ENCODE data around the gene SOX18. TPM values are rescaled to one million over a fixed set of nuclear protein-coding genes. Genes with fewer than 3 reads are reported as not detected.

Gene SOX18
- total and polyA plus RNA-seq, 2 of the 13 experiments (the other 11 are each of a cell fraction or from before 2014, with no cell fraction given), result 1.6 to 1.9 TPM

DNA sequence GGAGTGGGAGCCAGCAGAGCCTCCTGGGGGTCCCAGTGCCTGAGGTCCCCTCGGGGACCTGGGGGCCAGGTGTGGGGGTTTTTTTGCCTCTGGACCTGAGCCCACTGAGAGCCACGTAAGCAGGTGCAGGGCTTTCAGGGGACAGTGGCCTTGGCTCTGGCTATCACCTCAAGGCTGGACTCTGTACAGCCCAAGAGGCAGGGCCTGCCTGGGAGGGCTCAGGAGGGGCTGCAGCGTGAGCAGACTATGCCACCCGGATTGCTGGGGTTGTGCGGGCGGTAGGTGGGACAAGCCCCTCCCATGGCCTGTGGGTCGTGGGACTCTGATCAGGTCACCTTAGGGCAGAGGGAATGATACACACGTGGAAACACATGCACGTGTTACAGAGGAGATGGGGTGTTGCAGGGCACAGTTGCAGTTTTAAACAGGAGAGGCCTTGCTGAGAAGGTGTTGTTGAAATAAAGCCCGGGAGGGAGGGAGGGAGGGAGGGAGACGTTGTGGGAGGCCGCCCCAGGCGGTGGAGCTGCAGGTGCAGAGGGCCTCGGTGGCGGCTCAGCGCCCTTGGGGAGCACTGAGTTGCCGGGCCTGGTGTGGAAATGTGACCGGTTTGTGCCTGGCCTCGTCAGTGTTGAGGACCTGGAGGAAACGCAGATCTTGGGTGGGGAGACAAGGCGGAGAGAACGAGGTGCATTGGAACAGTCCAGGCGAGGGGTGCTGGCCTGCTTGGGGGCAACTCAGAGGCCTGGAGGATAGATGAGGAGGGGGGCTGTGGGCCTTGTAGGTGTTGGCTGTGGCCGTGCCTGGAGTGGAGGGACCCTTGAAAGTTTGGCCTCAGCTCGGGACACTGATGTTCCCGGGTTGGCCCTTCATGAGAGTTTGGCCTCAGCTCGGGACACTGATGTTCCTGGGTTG, 15.9 kb upstream of the SOX18 start:
- no peak overlapping the region for H2AFZ ChIP-seq (ENCODE audit: low read length)
- peaks cover 3 to 11% of the 10 kb centered on the region in 2 experiments; a peak in 2 of 5 replicates for H3K27me3 ChIP-seq (ENCODE audit: control insufficient read depth in 1 of 2, insufficient read depth in 2 of 2, low read length in 2 of 2)
- H3K79me2 ChIP-seq (ENCODE audit: insufficient read depth, low read length), result no peaks in the 10 kb centered on the region
- H3K36me3 ChIP-seq (replicated peaks in 1 of 2; ENCODE audit: control insufficient read depth in 1 of 2, insufficient read depth in 2 of 2, low read length in 2 of 2), result no peaks in the 10 kb centered on the region
- H3K9me3 ChIP-seq (ENCODE audit: low read length), result no peaks in the 10 kb centered on the region
- peaks cover 56% of the 10 kb centered on the region for H3K4me1 ChIP-seq (ENCODE audit: insufficient read depth, low read length)
- peak overlapping the region; percentile 8 to 98 (median 82); a peak in 5 of 6 replicates for H3K4me3 ChIP-seq (replicated peaks in 1 of 3; ENCODE audit: insufficient read depth in 1 of 3, low read depth in 2 of 3, low read length in 3 of 3)
- H3K27ac ChIP-seq (ENCODE audit: extremely low read length, insufficient read depth, low read length), result peak overlapping the region; percentile 78
- BruUV-seq (replicated peaks), result no TSS peak
- 5% methylated on average over 25 of the region's 27 CpGs for WGBS (ENCODE audit: low lambda C conversion rate)
- H3K9ac ChIP-seq (ENCODE audit: insufficient read depth, low read depth, low read length), result peak overlapping the region; percentile 45
- ChIA-PET CTCF (ENCODE audit: low intra/inter-chr PET ratio, low total read pairs) (no interaction called here), POLR2A (interaction anchor here (1.2 to 3.7 kb wide), 11 partner anchors 10 to 407 kb away, joined by 4 to 34 read pairs (median 5); partner anchors contain the start of genes C20orf204, OPRL1, PRPF6 and RGS19)
- intact Hi-C loops (cut with micrococcal nuclease; ENCODE audit: unreplicated experiment), result loop anchor here (2.0 kb wide), 1 partner anchor 15 kb away; the partner anchor contains the start of gene OPRL1
- H4K20me1 ChIP-seq (ENCODE audit: insufficient read depth, low read length), result peaks cover 4% of the 10 kb centered on the region; the same call in 1 of the 2 replicates
- DNase-seq (ENCODE audit: low spot score) (no peak), FAIRE-seq (peak; percentile 73), ATAC-seq (peak; percentile 20)
- in situ Hi-C loops (cut with HindIII; ENCODE audit: extremely low pct_ligation_motif_present, low pct_unique_long_range_greater_than_20kb), result no loop called here
- H3K4me2 ChIP-seq (ENCODE audit: low read depth, low read length), result peak overlapping the region; percentile 95
- no peak for TF ChIP-seq ISL2 (CRISPR knock-in tag; IDR thresholded peaks at IDR 0.05)
- 0 out of 2 replicates have a peak, but pooled peaks have one; percentile 63 for TF ChIP-seq NFKB2 (CRISPR knock-in tag; IDR thresholded peaks at IDR 0.05; ENCODE audit: borderline replicate concordance)
- TF ChIP-seq, protein P1, sequence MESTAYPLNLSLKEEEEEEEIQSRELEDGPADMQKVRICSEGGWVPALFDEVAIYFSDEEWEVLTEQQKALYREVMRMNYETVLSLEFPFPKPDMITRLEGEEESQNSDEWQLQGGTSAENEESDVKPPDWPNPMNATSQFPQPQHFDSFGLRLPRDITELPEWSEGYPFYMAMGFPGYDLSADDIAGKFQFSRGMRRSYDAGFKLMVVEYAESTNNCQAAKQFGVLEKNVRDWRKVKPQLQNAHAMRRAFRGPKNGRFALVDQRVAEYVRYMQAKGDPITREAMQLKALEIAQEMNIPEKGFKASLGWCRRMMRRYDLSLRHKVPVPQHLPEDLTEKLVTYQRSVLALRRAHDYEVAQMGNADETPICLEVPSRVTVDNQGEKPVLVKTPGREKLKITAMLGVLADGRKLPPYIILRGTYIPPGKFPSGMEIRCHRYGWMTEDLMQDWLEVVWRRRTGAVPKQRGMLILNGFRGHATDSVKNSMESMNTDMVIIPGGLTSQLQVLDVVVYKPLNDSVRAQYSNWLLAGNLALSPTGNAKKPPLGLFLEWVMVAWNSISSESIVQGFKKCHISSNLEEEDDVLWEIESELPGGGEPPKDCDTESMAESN (CRISPR knock-in tag; conservative IDR thresholded peaks at IDR 0.05), result 0 out of 2 replicates have a peak, but pooled peaks have one; percentile 67
- TF ChIP-seq ZNF619 (CRISPR knock-in tag; IDR thresholded peaks at IDR 0.05), result no peak; the same call in none of the 2 replicates
- no peak for TF ChIP-seq TAF15 (IDR thresholded peaks at IDR 0.05; ENCODE audit: low read depth, low read length, poor library complexity, severe bottlenecking)
- peak; percentile 60; the same call in 1 of the 2 replicates for TF ChIP-seq TSC22D2 (CRISPR knock-in tag; IDR thresholded peaks at IDR 0.05; ENCODE audit: borderline replicate concordance)
- no peak for TF ChIP-seq ZNF577 (CRISPR knock-in tag; IDR thresholded peaks at IDR 0.05; ENCODE audit: borderline replicate concordance, low read depth)
- TF ChIP-seq ZNF3 (CRISPR knock-in tag; IDR thresholded peaks at IDR 0.05), result no peak
- TF ChIP-seq, protein P2, sequence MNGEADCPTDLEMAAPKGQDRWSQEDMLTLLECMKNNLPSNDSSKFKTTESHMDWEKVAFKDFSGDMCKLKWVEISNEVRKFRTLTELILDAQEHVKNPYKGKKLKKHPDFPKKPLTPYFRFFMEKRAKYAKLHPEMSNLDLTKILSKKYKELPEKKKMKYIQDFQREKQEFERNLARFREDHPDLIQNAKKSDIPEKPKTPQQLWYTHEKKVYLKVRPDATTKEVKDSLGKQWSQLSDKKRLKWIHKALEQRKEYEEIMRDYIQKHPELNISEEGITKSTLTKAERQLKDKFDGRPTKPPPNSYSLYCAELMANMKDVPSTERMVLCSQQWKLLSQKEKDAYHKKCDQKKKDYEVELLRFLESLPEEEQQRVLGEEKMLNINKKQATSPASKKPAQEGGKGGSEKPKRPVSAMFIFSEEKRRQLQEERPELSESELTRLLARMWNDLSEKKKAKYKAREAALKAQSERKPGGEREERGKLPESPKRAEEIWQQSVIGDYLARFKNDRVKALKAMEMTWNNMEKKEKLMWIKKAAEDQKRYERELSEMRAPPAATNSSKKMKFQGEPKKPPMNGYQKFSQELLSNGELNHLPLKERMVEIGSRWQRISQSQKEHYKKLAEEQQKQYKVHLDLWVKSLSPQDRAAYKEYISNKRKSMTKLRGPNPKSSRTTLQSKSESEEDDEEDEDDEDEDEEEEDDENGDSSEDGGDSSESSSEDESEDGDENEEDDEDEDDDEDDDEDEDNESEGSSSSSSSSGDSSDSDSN (CRISPR knock-in tag; IDR thresholded peaks at IDR 0.05), result peak; percentile 72
- no peak; the same call in 1 of the 2 replicates for TF ChIP-seq ZNF160 (CRISPR knock-in tag; IDR thresholded peaks at IDR 0.05)
- TF ChIP-seq, protein P3, sequence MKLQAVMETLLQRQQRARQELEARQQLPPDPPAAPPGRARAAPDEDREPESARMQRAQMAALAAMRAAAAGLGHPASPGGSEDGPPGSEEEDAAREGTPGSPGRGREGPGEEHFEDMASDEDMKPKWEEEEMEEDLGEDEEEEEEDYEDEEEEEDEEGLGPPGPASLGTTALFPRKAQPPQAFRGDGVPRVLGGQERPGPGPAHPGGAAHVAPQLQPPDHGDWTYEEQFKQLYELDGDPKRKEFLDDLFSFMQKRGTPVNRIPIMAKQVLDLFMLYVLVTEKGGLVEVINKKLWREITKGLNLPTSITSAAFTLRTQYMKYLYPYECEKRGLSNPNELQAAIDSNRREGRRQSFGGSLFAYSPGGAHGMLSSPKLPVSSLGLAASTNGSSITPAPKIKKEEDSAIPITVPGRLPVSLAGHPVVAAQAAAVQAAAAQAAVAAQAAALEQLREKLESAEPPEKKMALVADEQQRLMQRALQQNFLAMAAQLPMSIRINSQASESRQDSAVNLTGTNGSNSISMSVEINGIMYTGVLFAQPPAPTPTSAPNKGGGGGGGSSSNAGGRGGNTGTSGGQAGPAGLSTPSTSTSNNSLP (IDR thresholded peaks at IDR 0.05; ENCODE audit: low read depth, low read length), result no peak
- TF ChIP-seq ERF (CRISPR knock-in tag; IDR thresholded peaks at IDR 0.05), result no peak; the same call in 1 of the 2 replicates
- no peak for TF ChIP-seq ZNF235 (CRISPR knock-in tag; IDR thresholded peaks at IDR 0.05; ENCODE audit: borderline replicate concordance)
- TF ChIP-seq ELF1 (CRISPR knock-in tag; IDR thresholded peaks at IDR 0.05), result no peak
- peak; percentile 63; the same call in 1 of the 2 replicates for TF ChIP-seq JUN (CRISPR knock-in tag; IDR thresholded peaks at IDR 0.05)

Measured in HepG2 (cell line).